ENCODE measurements around the gene SUGCT. TPM values are rescaled to one million over a fixed set of nuclear protein-coding genes. Genes with fewer than 3 reads are reported as not detected.

SUGCT gene
- total and polyA plus RNA-seq, 2 of the 13 experiments (the other 11 are each of a cell fraction or from before 2014, with no cell fraction given) = 10.1 to 22.2 TPM

DNA sequence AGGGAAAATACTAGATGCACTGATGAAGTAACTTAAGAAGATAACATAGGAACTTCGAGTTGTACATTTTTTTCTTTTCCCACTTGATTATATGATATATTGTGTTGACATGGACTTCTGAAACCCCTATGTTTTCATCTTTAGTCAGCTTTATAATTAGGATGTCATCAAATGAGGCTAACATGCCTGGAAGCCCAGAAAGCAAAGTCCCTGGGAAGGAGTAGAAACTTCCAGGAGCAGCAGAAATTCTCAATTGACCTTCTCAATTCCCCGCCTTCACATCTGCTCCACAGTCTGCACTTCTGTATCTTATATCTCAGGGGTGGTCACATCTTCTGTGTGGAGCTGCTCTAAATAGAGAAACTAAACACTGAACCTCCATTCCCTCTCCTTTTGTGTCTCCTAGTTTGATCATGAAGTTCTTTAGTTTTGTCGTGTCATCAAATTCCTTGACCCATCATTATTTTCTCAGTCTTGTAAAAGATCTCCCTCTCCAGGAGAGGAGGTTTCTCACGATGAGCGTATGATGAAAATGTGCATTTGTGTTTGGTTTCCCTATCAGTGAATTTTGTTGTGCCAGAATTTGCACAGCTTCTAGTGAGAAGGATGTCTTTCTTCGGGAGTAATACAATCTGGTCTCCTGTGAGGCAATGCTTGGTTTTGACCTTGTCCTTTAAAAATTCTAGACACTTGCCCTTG is 303.3 kb downstream of the SUGCT start:
- Histone ChIP-seq H3K27me3 (ENCODE audit: control insufficient read depth in 1 of 2, insufficient read depth in 2 of 2, low read length in 2 of 2) (no peaks in the 10 kb centered on the region), H4K20me1 (ENCODE audit: insufficient read depth, low read length) (no peaks in the 10 kb centered on the region), H3K27ac (ENCODE audit: extremely low read length, insufficient read depth, low read length) (peak overlapping the region; percentile 5), H3K4me1 (ENCODE audit: insufficient read depth, low read length) (no peaks in the 10 kb centered on the region; the same call in 1 of the 2 replicates), H3K36me3 (replicated peaks in 1 of 2; ENCODE audit: control insufficient read depth in 1 of 2, insufficient read depth in 2 of 2, low read length in 2 of 2) (no peaks in the 10 kb centered on the region), H3K4me2 (ENCODE audit: low read depth, low read length) (no peak overlapping the region), H3K79me2 (ENCODE audit: insufficient read depth, low read length) (no peaks in the 10 kb centered on the region), H3K9ac (ENCODE audit: insufficient read depth, low read depth, low read length) (no peak overlapping the region), H2AFZ (ENCODE audit: low read length) (no peak overlapping the region), H3K9me3 (ENCODE audit: low read length) (peaks cover 8% of the 10 kb centered on the region), H3K4me3 (replicated peaks in 1 of 3; ENCODE audit: insufficient read depth in 1 of 3, low read depth in 2 of 3, low read length in 3 of 3) (no peak overlapping the region)
- TF ChIP-seq MAFK (conservative IDR thresholded peaks at IDR 0.05 in 1 of 2, IDR thresholded peaks at IDR 0.05 in 1 of 2; ENCODE audit: low read length in 2 of 2) = peak; percentile 92 to 94
- peak; percentile 92 for TF ChIP-seq MAFF (IDR thresholded peaks at IDR 0.05; ENCODE audit: low read depth, low read length)
- no peak for TF ChIP-seq MTF1 (CRISPR knock-in tag; IDR thresholded peaks at IDR 0.05)
- 88% methylated on average over 6 of the region's 6 CpGs for WGBS (ENCODE audit: low lambda C conversion rate)
- DNase-seq (ENCODE audit: low spot score) (no peak), ATAC-seq (no peak), FAIRE-seq (no peak)
- intact Hi-C loops (cut with micrococcal nuclease; ENCODE audit: unreplicated experiment) (no loop called here), in situ Hi-C loops (cut with HindIII; ENCODE audit: extremely low pct_ligation_motif_present, low pct_unique_long_range_greater_than_20kb) (no loop called here)
- CTCF ChIA-PET (ENCODE audit: low intra/inter-chr PET ratio, low total read pairs) = no interaction called here
- BruUV-seq (replicated peaks) = no TSS peak
- POLR2A ChIA-PET = no interaction called here

DNA sequence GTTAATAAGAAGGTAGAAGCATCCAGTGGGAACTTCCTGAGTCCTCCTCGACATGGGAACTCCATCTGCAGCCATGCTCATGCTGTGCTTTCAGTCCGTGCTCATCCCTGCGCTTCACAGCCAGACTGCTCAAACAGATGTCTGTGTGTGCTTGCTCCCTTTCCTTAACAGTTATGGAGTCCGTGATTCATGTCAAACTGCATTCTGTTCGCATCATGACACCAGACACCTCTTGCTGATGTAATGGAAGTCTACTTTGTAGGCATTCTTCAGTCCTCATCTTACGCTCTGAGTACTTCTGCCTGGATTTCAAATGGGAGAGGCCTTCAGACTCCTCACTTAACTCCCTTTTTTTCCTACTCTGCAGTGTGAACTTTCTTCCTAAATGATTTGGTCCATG is 304.9 kb downstream of the SUGCT start:
- FAIRE-seq (no peak), ATAC-seq (no peak), DNase-seq (ENCODE audit: low spot score) (no peak)
- BruUV-seq (replicated peaks) = no TSS peak
- H3K79me2 ChIP-seq (ENCODE audit: insufficient read depth, low read length) = no peaks in the 10 kb centered on the region
- peaks cover 8% of the 10 kb centered on the region for H3K9me3 ChIP-seq (ENCODE audit: low read length)
- H3K36me3 ChIP-seq (replicated peaks in 1 of 2; ENCODE audit: control insufficient read depth in 1 of 2, insufficient read depth in 2 of 2, low read length in 2 of 2) = no peaks in the 10 kb centered on the region
- no peak overlapping the region for H2AFZ ChIP-seq (ENCODE audit: low read length)
- WGBS (ENCODE audit: low lambda C conversion rate) = 91% methylated on average over 6 of the region's 6 CpGs
- no peaks in the 10 kb centered on the region; the same call in 1 of the 2 replicates for H3K4me1 ChIP-seq (ENCODE audit: insufficient read depth, low read length)
- in situ Hi-C loops (cut with HindIII; ENCODE audit: extremely low pct_ligation_motif_present, low pct_unique_long_range_greater_than_20kb) = no loop called here
- TF ChIP-seq, protein P1, sequence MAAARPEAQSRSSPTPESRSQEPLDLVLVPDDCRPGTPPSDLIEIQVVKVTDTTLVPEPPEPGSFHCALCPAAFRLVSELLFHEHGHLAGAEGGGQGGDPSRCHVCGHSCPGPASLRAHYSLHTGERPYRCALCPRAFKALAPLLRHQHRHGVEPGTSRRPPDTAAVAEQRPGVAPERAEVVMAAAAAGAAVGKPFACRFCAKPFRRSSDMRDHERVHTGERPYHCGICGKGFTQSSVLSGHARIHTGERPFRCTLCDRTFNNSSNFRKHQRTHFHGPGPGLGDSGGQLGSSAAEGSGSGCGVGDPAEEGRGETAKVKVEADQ (CRISPR knock-in tag; IDR thresholded peaks at IDR 0.05; ENCODE audit: borderline replicate concordance) = no peak
- TF ChIP-seq RORA (CRISPR knock-in tag; IDR thresholded peaks at IDR 0.05) (no peak), BHLHE40 (IDR thresholded peaks at IDR 0.05; ENCODE audit: low read length) (no peak)
- TF ChIP-seq, protein P2, sequence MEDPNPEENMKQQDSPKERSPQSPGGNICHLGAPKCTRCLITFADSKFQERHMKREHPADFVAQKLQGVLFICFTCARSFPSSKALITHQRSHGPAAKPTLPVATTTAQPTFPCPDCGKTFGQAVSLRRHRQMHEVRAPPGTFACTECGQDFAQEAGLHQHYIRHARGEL (CRISPR knock-in tag; IDR thresholded peaks at IDR 0.05) = no peak
- H3K9ac ChIP-seq (ENCODE audit: insufficient read depth, low read depth, low read length) = no peak overlapping the region
- no peak overlapping the region for H3K4me3 ChIP-seq (replicated peaks in 1 of 3; ENCODE audit: insufficient read depth in 1 of 3, low read depth in 2 of 3, low read length in 3 of 3)
- CTCF ChIA-PET (ENCODE audit: low intra/inter-chr PET ratio, low total read pairs) = no interaction called here
- H3K27me3 ChIP-seq (ENCODE audit: control insufficient read depth in 1 of 2, insufficient read depth in 2 of 2, low read length in 2 of 2) = no peaks in the 10 kb centered on the region
- H3K4me2 ChIP-seq (ENCODE audit: low read depth, low read length) = no peak overlapping the region
- intact Hi-C loops (cut with micrococcal nuclease; ENCODE audit: unreplicated experiment) = no loop called here
- H3K27ac ChIP-seq (ENCODE audit: extremely low read length, insufficient read depth, low read length) = no peak overlapping the region
- POLR2A ChIA-PET = interaction anchor here (0.7 kb wide), 1 partner anchor 1707 kb away, joined by 5 read pairs; no protein-coding TSS in a partner anchor
- no peaks in the 10 kb centered on the region for H4K20me1 ChIP-seq (ENCODE audit: insufficient read depth, low read length)
